Renal pelvis (tissue), 4 donors: ENCODE measurements around the gene BBS9. TPM values are rescaled to one million over a fixed set of nuclear protein-coding genes. Genes with fewer than 3 reads are reported as not detected.
"Not testable (repeated sequence)": the region's sequence is repeated elsewhere in the genome, so short reads cannot be mapped to it uniquely, and the experiment has no call there.

ENCODE experiments used
- DNase-seq: peaks from one replicate; pipeline ENCODE4 v3.0.0-alpha.2; 2013
- polyA plus RNA-seq, 3 donors: library from polyadenylated mRNA; unstranded; fragments of 120-200 nt; gene quantifications; one replicate each; pipeline ENCODE4 v1.2.1, GENCODE V29; 2013; ENCODE audit not compliant: insufficient read length in 3 of 3

Gene BBS9
- polyA plus RNA-seq, 3 donors = 15.5 to 17.8 (median 17.5) TPM

- no peak for DNase-seq
These were observed 358.8 kb downstream of the BBS9 start for GRCh38 chr7:33487998-33488682.

- DNase-seq = no peak
These were observed 365.1 kb downstream of the BBS9 start for GRCh38 chr7:33494474-33494873.

GRCh38 chr7:33495207-33495606 is 365.8 kb downstream of the BBS9 start:
- DNase-seq = no peak

- DNase-seq = no peak
These were observed 367.7 kb downstream of the BBS9 start for GRCh38 chr7:33497051-33497450.

- DNase-seq = no peak
These were observed 371.6 kb downstream of the BBS9 start for GRCh38 chr7:33500703-33501701.

GRCh38 chr7:33503014-33503413 is 373.6 kb downstream of the BBS9 start:
- no peak for DNase-seq

- DNase-seq = no peak
These were observed 374.4 kb downstream of the BBS9 start for GRCh38 chr7:33503736-33504135.

GRCh38 chr7:33504266-33504665 is 374.9 kb downstream of the BBS9 start:
- no peak for DNase-seq

GRCh38 chr7:33509206-33509605 is 379.8 kb downstream of the BBS9 start:
- no peak for DNase-seq

- no peak for DNase-seq
These were observed 382.4 kb downstream of the BBS9 start for GRCh38 chr7:33511778-33512177.

- DNase-seq = no peak
These were observed 387.2 kb downstream of the BBS9 start for GRCh38 chr7:33516568-33516967.

- no peak for DNase-seq
These were observed 387.8 kb downstream of the BBS9 start for GRCh38 chr7:33517191-33517590.

GRCh38 chr7:33527008-33527407 is 397.6 kb downstream of the BBS9 start:
- DNase-seq = not testable (repeated sequence)

GRCh38 chr7:33527613-33528012 is 398.2 kb downstream of the BBS9 start:
- not testable (repeated sequence) for DNase-seq

- DNase-seq = no peak
These were observed 399.7 kb downstream of the BBS9 start for GRCh38 chr7:33529070-33529469.

GRCh38 chr7:33530664-33531063 is 401.3 kb downstream of the BBS9 start:
- DNase-seq = no peak

GRCh38 chr7:33531888-33532287 is 402.5 kb downstream of the BBS9 start:
- no peak for DNase-seq

GRCh38 chr7:33534833-33535232 is 405.5 kb downstream of the BBS9 start:
- DNase-seq = no peak

- no peak for DNase-seq
These were observed 406.6 kb downstream of the BBS9 start for GRCh38 chr7:33535989-33536388.

GRCh38 chr7:33536398-33537103 is 407.2 kb downstream of the BBS9 start:
- DNase-seq = no peak

GRCh38 chr7:33537104-33537477 is 407.7 kb downstream of the BBS9 start:
- no peak for DNase-seq

GRCh38 chr7:33539198-33539597 is 409.8 kb downstream of the BBS9 start:
- DNase-seq = no peak
